ENCODE results near the gene FCHSD2. TPM values are rescaled to one million over a fixed set of nuclear protein-coding genes. Genes with fewer than 3 reads are reported as not detected.
A peak's percentile ranks its signal among the peaks of the same experiment; 100 is the strongest.
"Not testable (repeated sequence)": the region's sequence is repeated elsewhere in the genome, so short reads cannot be mapped to it uniquely, and the experiment has no call there.

The FCHSD2 gene
- total RNA-seq, 2 donors from 2014 or later: 56.5 to 75.3 TPM

DNA sequence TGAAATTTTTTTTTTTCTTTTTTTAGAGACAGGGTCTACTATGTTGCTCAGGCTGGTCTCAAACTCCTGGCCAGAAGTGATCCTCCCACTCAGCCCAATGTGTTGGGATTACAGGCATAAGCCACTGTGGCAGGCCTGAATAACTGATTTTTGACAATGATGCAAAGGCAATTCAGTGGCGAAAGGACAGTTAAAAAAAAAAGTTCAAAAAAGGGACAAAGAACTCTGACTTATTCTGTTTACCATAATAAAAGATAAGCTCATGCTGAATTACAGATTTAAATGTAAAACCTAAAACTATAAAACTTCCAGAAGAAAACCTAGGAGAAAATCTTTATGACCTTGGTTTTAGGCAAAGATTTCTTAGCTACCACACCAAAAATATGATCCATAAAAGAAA, 279.0 kb downstream of the FCHSD2 start:
- TF ChIP-seq, protein P1, sequence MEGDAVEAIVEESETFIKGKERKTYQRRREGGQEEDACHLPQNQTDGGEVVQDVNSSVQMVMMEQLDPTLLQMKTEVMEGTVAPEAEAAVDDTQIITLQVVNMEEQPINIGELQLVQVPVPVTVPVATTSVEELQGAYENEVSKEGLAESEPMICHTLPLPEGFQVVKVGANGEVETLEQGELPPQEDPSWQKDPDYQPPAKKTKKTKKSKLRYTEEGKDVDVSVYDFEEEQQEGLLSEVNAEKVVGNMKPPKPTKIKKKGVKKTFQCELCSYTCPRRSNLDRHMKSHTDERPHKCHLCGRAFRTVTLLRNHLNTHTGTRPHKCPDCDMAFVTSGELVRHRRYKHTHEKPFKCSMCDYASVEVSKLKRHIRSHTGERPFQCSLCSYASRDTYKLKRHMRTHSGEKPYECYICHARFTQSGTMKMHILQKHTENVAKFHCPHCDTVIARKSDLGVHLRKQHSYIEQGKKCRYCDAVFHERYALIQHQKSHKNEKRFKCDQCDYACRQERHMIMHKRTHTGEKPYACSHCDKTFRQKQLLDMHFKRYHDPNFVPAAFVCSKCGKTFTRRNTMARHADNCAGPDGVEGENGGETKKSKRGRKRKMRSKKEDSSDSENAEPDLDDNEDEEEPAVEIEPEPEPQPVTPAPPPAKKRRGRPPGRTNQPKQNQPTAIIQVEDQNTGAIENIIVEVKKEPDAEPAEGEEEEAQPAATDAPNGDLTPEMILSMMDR (IDR thresholded peaks at IDR 0.05): no peak
- no peaks in the 10 kb centered on the region for H3K36me3 ChIP-seq
- no peak overlapping the region for H3K4me3 ChIP-seq
- DNase-seq (ENCODE audit: low spot score) (no peak), ATAC-seq (ENCODE audit: insufficient number of reproducible peaks, low FRiP score, low read depth) (no peak)
- H3K4me1 ChIP-seq (ENCODE audit: control insufficient read depth in 1 of 2, low read depth in 2 of 2): peaks cover 28 to 52% of the 10 kb centered on the region in 2 donors
- no peaks in the 10 kb centered on the region for H3K9me3 ChIP-seq
- no peaks in the 10 kb centered on the region for H3K27me3 ChIP-seq (replicated peaks; ENCODE audit: insufficient read depth)
- H3K27ac ChIP-seq: peak overlapping the region; percentile 68 to 78

DNA sequence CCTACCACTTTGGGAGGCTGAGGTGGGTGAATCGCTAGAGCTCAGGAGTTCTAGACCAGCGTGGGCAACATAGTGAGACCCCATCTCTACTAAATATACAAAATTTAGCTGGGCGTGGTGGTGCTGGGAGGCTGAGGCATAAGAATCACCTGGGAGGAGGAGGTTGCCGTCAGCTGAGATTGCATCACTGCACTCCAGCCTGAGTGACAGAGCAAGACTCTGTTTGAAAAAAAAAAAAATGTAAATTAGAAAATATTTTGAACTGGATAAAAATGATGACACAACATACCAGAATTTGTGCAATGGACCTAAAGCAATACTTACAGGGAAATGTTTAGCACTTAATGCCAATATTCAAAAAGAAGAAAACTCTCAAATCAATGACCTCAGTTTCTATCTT, 281.5 kb downstream of the FCHSD2 start:
- DNase-seq (ENCODE audit: low spot score): no peak
- no peaks in the 10 kb centered on the region for H3K27me3 ChIP-seq (replicated peaks; ENCODE audit: insufficient read depth)
- TF ChIP-seq, protein P1 (IDR thresholded peaks at IDR 0.05): no peak
- no peaks in the 10 kb centered on the region for H3K9me3 ChIP-seq
- peak overlapping the region; percentile 54 to 64 for H3K27ac ChIP-seq
- no peak overlapping the region for H3K4me3 ChIP-seq
- peaks cover 39 to 64% of the 10 kb centered on the region in 2 donors for H3K4me1 ChIP-seq (ENCODE audit: control insufficient read depth in 1 of 2, low read depth in 2 of 2)
- ATAC-seq (ENCODE audit: insufficient number of reproducible peaks, low FRiP score, low read depth): no peak
- no peaks in the 10 kb centered on the region for H3K36me3 ChIP-seq

DNA sequence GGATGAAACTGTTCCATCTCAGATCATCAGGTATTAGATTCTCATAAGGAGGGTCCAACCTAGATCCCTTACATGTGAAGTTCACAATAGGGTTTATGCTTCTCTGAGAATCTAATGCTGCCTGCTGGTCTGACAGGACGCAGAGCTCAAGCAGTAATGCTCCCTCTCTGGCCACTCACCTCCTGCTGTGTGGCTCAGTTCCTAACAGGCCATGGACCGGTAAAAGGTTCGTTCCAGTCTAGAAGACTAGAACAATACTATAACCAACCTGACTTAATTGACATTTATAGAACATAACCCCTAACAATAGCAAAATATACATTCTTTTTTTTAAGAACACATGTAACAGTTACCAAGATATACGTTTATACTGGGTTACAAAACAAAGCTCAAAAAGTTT, 282.1 kb downstream of the FCHSD2 start:
- no peak for ATAC-seq (ENCODE audit: insufficient number of reproducible peaks, low FRiP score, low read depth)
- no peak for DNase-seq (ENCODE audit: low spot score)
- no peaks in the 10 kb centered on the region for H3K9me3 ChIP-seq
- peak overlapping the region; percentile 54 to 64 for H3K27ac ChIP-seq
- no peak overlapping the region for H3K4me3 ChIP-seq
- H3K4me1 ChIP-seq (ENCODE audit: control insufficient read depth in 1 of 2, low read depth in 2 of 2): peaks cover 35 to 64% of the 10 kb centered on the region in 2 donors
- TF ChIP-seq, protein P1 (IDR thresholded peaks at IDR 0.05): no peak
- no peaks in the 10 kb centered on the region for H3K27me3 ChIP-seq (replicated peaks; ENCODE audit: insufficient read depth)
- H3K36me3 ChIP-seq: no peaks in the 10 kb centered on the region

DNA sequence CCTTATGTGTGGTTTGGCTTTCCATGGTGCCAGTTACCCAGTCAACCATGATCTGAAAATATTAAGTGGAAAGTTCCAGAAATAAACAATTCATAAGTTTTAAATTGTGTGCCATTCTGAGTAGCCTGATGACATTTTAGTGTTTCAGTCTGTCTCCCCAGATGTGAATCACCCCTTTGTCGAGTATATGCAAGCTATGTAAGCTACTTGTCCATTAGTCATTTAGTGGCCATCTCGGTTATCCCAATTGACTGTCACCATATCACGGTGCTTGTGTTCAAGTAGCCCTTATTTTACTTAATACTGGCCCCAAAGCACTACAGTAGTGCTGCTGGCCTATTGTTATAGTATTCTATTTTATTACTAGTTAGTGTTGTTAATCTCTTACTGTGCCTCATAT, 283.0 kb downstream of the FCHSD2 start:
- Histone ChIP-seq H3K4me1 (ENCODE audit: control insufficient read depth in 1 of 2, low read depth in 2 of 2) (peaks cover 30 to 59% of the 10 kb centered on the region in 2 donors), H3K4me3 (no peak overlapping the region), H3K36me3 (no peaks in the 10 kb centered on the region), H3K27ac (peak overlapping the region; percentile 47 to 64), H3K27me3 (replicated peaks; ENCODE audit: insufficient read depth) (no peaks in the 10 kb centered on the region), H3K9me3 (no peaks in the 10 kb centered on the region)
- ATAC-seq (ENCODE audit: insufficient number of reproducible peaks, low FRiP score, low read depth) (no peak), DNase-seq (ENCODE audit: low spot score) (no peak)
- TF ChIP-seq, protein P1 (IDR thresholded peaks at IDR 0.05): no peak

DNA sequence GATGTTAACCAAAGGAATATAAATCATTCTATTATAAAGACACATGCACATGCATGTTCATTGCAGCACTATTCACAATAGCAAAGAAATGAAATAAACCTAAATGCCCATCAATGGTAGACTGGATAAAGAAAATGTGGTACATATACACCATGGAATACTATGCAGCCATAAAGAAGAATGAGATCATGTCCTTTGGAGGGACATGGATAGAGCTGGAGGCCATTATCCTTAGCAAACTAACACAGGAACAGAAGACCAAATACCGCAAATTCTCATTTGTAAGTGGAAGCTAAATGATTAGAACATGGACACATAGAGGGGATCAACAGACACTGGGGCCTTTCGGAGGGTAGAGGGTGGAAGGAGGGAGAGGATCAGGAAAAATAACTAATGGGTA, 283.9 kb downstream of the FCHSD2 start:
- Histone ChIP-seq H3K27ac (peak overlapping the region; percentile 51 to 64), H3K4me1 (ENCODE audit: control insufficient read depth in 1 of 2, low read depth in 2 of 2) (peaks cover 24 to 50% of the 10 kb centered on the region in 2 donors)
- not testable (repeated sequence) for H3K9me3 ChIP-seq; H3K36me3 ChIP-seq; H3K27me3 ChIP-seq (replicated peaks; ENCODE audit: insufficient read depth); ATAC-seq (ENCODE audit: insufficient number of reproducible peaks, low FRiP score, low read depth); H3K4me3 ChIP-seq; DNase-seq (ENCODE audit: low spot score)

Measured in thoracic aorta (tissue), 2 donors.